ENCODE data around the gene VAMP1.

DNA sequence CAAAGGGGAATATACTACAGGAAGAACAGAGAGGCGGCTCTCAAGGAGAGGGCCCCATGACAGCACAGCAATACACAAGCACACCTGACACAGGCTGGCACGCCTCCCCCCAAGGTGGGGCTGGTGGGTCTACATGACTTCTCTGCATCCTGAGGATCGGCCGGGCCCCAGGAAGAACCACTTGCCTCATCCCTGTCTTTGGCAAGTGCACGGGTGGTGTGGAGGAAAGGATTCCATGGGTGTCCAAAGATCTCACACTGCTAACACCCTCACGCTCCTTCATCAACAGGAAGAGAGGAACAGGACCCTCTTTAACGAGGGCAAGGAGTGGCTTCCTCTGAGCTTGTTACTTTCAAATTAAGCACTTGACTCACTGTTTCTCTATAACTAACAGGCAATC, 7.3 kb downstream of the VAMP1 start:
- TF ChIP-seq, protein P1, sequence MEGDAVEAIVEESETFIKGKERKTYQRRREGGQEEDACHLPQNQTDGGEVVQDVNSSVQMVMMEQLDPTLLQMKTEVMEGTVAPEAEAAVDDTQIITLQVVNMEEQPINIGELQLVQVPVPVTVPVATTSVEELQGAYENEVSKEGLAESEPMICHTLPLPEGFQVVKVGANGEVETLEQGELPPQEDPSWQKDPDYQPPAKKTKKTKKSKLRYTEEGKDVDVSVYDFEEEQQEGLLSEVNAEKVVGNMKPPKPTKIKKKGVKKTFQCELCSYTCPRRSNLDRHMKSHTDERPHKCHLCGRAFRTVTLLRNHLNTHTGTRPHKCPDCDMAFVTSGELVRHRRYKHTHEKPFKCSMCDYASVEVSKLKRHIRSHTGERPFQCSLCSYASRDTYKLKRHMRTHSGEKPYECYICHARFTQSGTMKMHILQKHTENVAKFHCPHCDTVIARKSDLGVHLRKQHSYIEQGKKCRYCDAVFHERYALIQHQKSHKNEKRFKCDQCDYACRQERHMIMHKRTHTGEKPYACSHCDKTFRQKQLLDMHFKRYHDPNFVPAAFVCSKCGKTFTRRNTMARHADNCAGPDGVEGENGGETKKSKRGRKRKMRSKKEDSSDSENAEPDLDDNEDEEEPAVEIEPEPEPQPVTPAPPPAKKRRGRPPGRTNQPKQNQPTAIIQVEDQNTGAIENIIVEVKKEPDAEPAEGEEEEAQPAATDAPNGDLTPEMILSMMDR (IDR thresholded peaks at IDR 0.05): no peak
- no peak for TF ChIP-seq POLR2A (IDR thresholded peaks at IDR 0.05)
- no peak for TF ChIP-seq POLR2AphosphoS5 (IDR thresholded peaks at IDR 0.05)
- no peak for TF ChIP-seq EP300 (IDR thresholded peaks at IDR 0.05)
